HG03558 (cell line): ENCODE results near the gene SINHCAF.
"Not testable (repeated sequence)": the region's sequence is repeated elsewhere in the genome, so short reads cannot be mapped to it uniquely, and the experiment has no call there.

Source experiments
- ATAC-seq: cut with Tn5 transposase; IDR thresholded peaks from one replicate; pipeline ENCODE4 v1.9.1; 2021; ENCODE audit warnings: moderate number of reproducible peaks; ENCODE audit not compliant: unreplicated experiment; ENCODE audit errors: extremely low read depth

Gene SINHCAF

DNA sequence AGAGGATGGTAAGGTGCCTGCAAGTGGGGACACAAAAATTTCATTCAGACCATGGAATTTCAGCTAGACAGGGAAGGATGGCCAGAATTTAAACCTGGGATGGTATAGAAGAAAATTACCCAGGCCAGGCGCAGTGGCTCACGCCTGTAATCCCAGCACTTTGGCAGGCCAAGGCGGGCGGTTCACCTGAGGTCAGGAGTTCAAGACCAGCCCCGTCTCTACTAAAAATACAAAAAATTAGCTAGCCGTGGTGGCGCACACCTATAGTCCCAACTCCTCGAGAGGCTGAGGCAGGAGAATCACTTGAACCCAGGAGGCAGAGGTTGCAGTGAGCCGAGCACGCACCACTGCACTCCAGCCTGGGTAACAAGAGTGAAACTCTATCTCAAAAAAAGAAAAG is 87.6 kb downstream of the SINHCAF start:
- ATAC-seq: not testable (repeated sequence)

DNA sequence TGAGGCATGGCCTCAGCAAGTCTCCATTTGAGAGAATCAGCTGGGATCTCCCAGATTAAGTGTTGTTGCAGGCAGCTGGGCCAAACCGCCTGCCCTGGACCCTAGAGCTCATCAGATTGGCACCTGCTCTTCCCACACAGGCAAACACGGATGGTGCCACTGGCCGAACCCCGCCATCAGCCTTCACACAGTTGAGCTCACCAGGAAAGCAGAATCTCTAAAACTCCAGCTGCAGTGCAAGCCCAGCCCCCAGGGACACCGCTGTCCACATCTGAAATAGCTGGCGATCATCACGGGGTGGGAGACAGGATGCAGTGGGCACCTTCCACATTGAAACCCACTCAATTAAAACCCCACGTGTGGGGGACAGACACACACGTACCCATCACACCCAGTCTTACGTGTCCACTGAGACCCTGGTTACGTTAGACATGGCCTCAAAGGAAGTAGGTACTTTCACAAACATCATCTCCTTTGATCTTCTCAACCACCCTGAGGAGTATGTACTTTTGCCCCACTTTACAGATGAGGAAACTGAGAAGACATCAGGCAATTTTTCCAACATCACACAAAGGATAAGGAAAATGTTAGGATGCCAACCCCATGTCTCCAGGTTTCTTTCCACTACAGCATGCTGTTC is 88.8 kb downstream of the SINHCAF start:
- no peak for ATAC-seq

DNA sequence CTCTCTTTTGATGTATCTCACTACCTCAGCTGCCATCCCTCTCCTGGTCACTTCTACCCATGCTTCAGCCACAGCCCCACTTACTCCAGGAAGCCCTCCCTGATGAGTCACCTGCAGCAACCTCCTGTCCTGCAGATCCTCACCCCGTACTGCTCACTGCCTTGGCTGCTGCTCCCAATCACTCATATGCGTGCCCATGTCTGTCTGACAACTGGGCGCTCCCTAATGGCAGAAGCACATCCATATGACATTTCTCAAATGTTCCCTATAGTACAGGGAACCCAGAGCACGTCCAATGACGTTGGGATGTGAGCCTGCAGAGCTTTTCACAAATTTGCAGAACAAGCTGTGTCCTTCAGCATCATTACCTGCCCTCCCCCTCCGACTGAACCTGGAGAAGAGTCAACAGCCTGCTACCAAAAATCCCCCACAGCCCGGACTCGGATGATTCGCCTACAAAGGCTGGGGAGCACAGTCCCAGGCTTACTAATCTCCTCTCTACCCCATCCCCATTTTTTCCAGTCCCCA is 90.0 kb downstream of the SINHCAF start:
- ATAC-seq: no peak

DNA sequence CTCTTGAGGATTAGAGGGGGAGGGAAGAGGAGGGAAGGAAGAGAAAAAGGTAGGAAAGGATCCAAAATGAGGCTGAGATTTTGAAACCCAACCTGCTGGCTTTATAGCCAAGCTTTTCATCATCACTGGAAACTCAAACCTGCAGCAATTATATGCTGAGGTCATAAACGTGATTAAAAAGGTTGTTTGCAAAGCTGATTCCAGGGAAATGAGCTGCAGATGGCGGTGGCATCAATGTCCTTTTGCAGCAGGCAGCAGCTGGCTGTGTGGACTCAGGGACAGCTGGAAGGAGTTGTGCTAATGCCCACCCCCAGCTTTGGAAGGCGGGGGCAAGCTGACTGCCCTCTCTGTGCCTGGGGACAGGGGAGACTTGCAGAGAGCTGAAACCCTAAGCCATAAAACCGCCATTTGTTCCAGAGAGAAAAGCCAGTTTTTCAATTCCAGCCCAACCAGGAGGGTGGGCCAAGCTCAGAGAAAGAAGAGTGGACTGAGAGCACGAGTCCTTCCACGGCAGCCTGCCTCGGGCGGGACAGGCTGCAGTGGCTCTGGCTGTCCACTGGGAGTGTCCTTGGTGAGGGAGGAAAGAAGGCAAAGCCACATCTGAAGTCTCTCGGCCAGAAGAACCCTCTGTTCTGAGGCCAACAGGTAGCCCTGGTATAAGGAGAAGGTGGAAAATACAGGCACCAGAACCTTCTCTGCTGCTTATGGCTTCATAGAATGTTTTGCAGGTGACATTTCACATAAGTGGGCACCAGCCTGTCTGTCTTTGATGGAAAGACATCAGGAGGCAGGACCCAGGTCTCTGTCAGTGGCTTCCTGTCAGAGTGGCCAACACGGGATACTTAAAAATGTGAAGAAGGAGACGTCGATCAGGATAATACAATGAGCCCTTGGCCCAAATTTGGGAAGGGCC is 90.7 kb downstream of the SINHCAF start:
- no peak for ATAC-seq

DNA sequence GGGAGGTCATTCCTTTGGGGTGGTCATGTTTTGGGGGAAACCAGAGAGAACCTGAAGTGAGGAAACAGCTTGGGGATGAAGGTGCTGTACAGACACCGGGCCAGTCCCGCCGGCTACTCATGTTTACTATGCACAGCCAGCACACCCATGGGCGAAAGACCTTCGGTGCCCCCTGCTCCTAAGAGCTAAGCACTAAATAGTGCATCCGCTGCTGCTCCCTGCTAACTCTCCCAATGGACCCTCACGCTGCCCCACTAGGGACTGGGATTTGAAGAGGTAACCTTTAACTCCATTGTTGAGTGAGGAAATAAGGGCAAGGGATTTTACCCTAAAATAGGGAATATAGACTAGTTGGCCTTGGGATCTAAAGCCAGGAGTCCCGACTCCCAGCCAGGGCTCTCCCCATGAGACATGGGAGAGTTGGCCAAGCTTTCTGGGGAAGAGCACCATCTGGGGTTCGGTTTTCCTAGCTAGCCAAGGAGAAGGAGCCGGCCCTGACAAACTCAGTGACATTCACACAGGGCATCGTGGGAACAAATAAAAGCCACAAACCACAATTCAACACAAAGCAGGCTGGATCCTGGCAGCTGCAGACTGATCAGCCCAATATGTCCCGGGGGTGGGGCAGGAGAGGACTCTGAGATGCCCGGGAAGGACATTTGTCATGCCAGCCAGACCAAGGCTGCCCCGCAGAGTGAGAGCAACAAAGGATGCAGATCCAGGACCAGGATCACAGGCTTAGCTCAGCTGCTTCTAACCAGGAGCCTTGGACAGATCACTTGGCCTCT is 91.7 kb downstream of the SINHCAF start:
- no peak for ATAC-seq

DNA sequence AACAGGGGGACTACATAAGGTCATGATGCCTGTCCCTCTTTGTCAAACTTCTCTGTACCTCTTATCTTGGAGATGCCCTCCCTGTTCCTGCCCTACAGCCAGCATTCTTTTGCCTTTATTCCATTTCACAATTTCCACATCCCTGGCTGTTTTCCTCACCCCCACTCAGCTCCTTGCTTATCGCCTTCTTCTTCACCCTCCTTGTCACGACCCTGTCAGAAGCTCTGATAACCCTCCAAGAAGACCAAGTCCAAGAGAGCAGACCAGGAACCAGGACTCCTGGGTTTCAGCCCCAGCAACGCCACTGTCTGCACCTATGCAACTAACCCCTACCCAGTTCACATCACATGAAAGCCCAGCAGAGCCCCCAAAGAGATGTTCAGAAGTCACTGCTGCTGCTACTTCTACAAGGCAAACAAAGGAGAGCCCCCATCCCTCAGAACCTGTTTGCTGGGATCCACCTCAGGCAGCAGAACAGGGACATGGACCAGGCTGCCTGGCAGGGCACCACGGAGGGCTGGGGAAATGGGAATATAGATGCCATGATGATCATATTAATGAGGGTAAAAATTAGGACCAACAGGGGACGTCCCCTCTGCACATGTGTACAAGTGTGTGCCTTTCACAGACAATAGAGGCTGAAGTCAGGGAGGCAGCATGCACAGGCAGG is 92.8 kb downstream of the SINHCAF start:
- ATAC-seq: no peak

DNA sequence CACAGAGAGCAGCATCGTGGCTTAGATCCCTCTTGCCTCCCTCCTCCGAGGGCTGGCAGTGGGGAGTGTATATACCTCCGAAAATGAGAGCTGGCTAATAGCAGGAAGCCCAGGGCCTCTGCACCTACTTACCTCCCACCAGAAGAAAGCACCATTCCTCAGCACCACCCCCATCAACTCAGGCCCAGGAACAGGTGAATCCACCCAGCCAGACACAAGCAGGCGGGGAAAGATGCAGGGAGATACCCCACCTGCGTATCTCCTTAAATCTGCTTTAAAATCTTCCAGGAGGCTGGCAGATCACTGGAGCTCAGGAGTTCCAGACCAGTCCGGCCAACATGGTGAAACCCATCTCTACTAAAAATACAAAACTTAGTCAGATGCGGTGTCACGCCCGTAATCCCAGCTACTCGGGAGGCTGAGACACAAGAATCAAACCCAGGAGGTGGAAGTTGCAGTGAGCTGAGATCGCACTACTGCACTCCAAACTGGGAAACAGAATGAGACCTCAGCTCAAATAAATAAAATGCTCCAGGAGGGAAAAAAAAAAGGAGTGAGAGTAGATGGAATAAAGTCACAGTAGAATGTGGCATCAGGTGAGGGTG is 93.5 kb downstream of the SINHCAF start:
- no peak for ATAC-seq

DNA sequence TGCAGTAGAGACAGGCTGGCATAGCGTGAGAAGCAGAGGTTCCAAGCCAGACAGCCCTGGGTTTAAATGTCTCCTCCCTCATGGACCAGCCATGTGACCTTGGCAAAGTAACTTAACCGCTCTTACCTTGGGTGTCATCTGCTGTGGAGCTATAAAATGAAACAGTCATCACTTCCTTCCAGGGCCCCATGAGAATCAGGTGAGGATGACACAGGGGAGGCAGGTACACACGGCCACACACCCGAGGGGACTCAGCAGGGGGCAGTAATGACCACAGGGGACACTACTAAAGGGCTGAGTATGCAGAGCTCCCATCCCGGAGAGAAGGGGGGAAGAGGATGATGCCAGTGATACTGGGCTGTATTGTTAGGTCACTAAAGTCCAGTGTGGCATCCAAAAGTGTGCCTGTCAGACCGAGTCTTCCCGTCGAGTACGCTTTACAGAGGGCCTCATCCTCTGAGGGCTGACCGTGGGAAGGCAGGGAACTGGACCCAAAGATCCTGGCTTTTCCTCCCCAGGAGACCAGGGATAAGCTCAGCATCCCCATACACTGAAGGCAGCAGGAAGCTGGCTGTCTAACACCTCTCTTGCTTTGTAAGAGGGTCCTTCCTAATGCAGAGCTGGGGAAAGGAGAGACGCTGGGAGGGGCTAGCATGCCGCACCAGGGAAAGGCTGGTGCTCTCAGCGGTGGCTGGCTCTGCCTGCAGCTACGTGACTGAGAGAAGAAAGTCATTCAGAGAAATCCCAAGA is 94.2 kb downstream of the SINHCAF start:
- ATAC-seq: no peak
